ENCODE results near the gene BBS1.

The BBS1 gene

GRCh38 chr11:66494458-66494857, 16.0 kb upstream of the BBS1 start:
- H3K4me1 ChIP-seq (ENCODE audit: control insufficient read depth, low read length), result no peaks in the 10 kb centered on the region

GRCh38 chr11:66494935-66495334, 15.5 kb upstream of the BBS1 start:
- no peaks in the 10 kb centered on the region for H3K27me3 ChIP-seq (ENCODE audit: control insufficient read depth, low read length)
- peaks cover 15% of the 10 kb centered on the region for H3K36me3 ChIP-seq (ENCODE audit: control insufficient read depth, low read length)
- no peak overlapping the region for H3K4me2 ChIP-seq (ENCODE audit: low read length)
- H3K4me3 ChIP-seq (ENCODE audit: low read length), result no peak overlapping the region
- H4K20me1 ChIP-seq (ENCODE audit: control insufficient read depth, insufficient read depth, low read depth, low read length), result no peaks in the 10 kb centered on the region
- H3K9me2 ChIP-seq (replicated peaks; ENCODE audit: control insufficient read depth, low read length), result no peaks in the 10 kb centered on the region
- no peak for TF ChIP-seq CTCF (IDR thresholded peaks at IDR 0.05; ENCODE audit: low read depth, low read length, poor library complexity, severe bottlenecking)
- TF ChIP-seq EZH2phosphoT487 (IDR thresholded peaks at IDR 0.05; ENCODE audit: borderline replicate concordance, low read length), result no peak
- no peaks in the 10 kb centered on the region for H3K79me2 ChIP-seq (ENCODE audit: control insufficient read depth, low read length)
- no peaks in the 10 kb centered on the region for H3F3A ChIP-seq (ENCODE audit: control insufficient read depth, insufficient read depth)
- no peaks in the 10 kb centered on the region for H3K4me1 ChIP-seq (ENCODE audit: control insufficient read depth, low read length)
- H3K27ac ChIP-seq (ENCODE audit: low read depth, low read length), result no peak overlapping the region
- no peaks in the 10 kb centered on the region for H3K9me3 ChIP-seq (ENCODE audit: control insufficient read depth, insufficient read depth, low read length)

More at GRCh38 chr11:66494458-66494857, 16.0 kb upstream of the BBS1 start:
- Histone ChIP-seq H3K9me3 (ENCODE audit: control insufficient read depth, insufficient read depth, low read length) (no peaks in the 10 kb centered on the region), H4K20me1 (ENCODE audit: control insufficient read depth, insufficient read depth, low read depth, low read length) (no peaks in the 10 kb centered on the region), H3K4me2 (ENCODE audit: low read length) (no peak overlapping the region), H3F3A (ENCODE audit: control insufficient read depth, insufficient read depth) (no peaks in the 10 kb centered on the region), H3K27me3 (ENCODE audit: control insufficient read depth, low read length) (no peaks in the 10 kb centered on the region), H3K4me3 (ENCODE audit: low read length) (no peak overlapping the region), H3K79me2 (ENCODE audit: control insufficient read depth, low read length) (no peaks in the 10 kb centered on the region), H3K9me2 (replicated peaks; ENCODE audit: control insufficient read depth, low read length) (no peaks in the 10 kb centered on the region), H3K27ac (ENCODE audit: low read depth, low read length) (no peak overlapping the region), H3K36me3 (ENCODE audit: control insufficient read depth, low read length) (peaks cover 15% of the 10 kb centered on the region)
- no peak for TF ChIP-seq EZH2phosphoT487 (IDR thresholded peaks at IDR 0.05; ENCODE audit: borderline replicate concordance, low read length)
- no peak for TF ChIP-seq CTCF (IDR thresholded peaks at IDR 0.05; ENCODE audit: low read depth, low read length, poor library complexity, severe bottlenecking)

- no peak overlapping the region for H3K4me3 ChIP-seq (ENCODE audit: low read length)
- TF ChIP-seq EZH2phosphoT487 (IDR thresholded peaks at IDR 0.05; ENCODE audit: borderline replicate concordance, low read length) (no peak), CTCF (IDR thresholded peaks at IDR 0.05; ENCODE audit: low read depth, low read length, poor library complexity, severe bottlenecking) (peak; percentile 65)
- H3F3A ChIP-seq (ENCODE audit: control insufficient read depth, insufficient read depth), result no peaks in the 10 kb centered on the region
- H3K79me2 ChIP-seq (ENCODE audit: control insufficient read depth, low read length), result no peaks in the 10 kb centered on the region
- H3K9me2 ChIP-seq (replicated peaks; ENCODE audit: control insufficient read depth, low read length), result no peaks in the 10 kb centered on the region
- no peak overlapping the region for H3K4me2 ChIP-seq (ENCODE audit: low read length)
- H3K27ac ChIP-seq (ENCODE audit: low read depth, low read length), result no peak overlapping the region
- H4K20me1 ChIP-seq (ENCODE audit: control insufficient read depth, insufficient read depth, low read depth, low read length), result no peaks in the 10 kb centered on the region
- H3K27me3 ChIP-seq (ENCODE audit: control insufficient read depth, low read length), result no peaks in the 10 kb centered on the region
- peaks cover 16% of the 10 kb centered on the region for H3K36me3 ChIP-seq (ENCODE audit: control insufficient read depth, low read length)
- no peaks in the 10 kb centered on the region for H3K9me3 ChIP-seq (ENCODE audit: control insufficient read depth, insufficient read depth, low read length)
- H3K4me1 ChIP-seq (ENCODE audit: control insufficient read depth, low read length), result no peaks in the 10 kb centered on the region
These were observed 15.0 kb upstream of the BBS1 start for GRCh38 chr11:66495401-66495854.
